Ovary (tissue), 9 donors: Measurements from ENCODE around the gene SIRT4. TPM values are rescaled to one million over a fixed set of nuclear protein-coding genes. Genes with fewer than 3 reads are reported as not detected.

Experiments used
- DNase-seq, 5 donors: peaks; one replicate each; pipeline ENCODE4 v3.0.0-alpha.2; 2019 to 2020
- H3K27ac ChIP-seq, 2 donors: fragments of 200-600 bp; one replicate each; pipeline versions ENCODE4 v1.5.1 to v1.8.0; 2019 to 2022
- H3K27me3 ChIP-seq: fragments of 200-600 bp; one replicate; pipeline ENCODE4 v1.8.0; 2022
- H3K36me3 ChIP-seq: fragments of 200-600 bp; sonication (generic); one replicate; pipeline ENCODE4 v1.5.1; 2019
- H3K4me1 ChIP-seq: one replicate; pipeline ENCODE4 v1.8.1; 2013; ENCODE audit warnings: mild to moderate bottlenecking, moderate library complexity; ENCODE audit not compliant: insufficient read depth
- H3K4me3 ChIP-seq: fragments of 200-600 bp; sonication (generic); one replicate; pipeline ENCODE4 v1.5.1; 2017
- H3K9me3 ChIP-seq, 2 donors: fragments of 200-600 bp in 1 of 2; sonication (generic) in 1 of 2; one replicate each; pipeline versions ENCODE4 v1.5.1 to v1.8.1; 2013 to 2019; ENCODE audit warnings: mild to moderate bottlenecking in 1 of 2, moderate library complexity in 1 of 2
- CTCF ChIP-seq, 3 donors: fragments of 450-650 bp in 2 of 3; fragments of 200-600 bp in 1 of 3; IDR thresholded peaks; one replicate each; pipeline versions ENCODE4 v1.5.1 to v1.8.0; 2016 to 2022; ENCODE audit warnings: antibody characterized with exemption in 3 of 3, mild to moderate bottlenecking in 1 of 3
- EP300 ChIP-seq: sonication (generic); formaldehyde crosslinking; IDR thresholded peaks from one replicate; pipeline ENCODE4 v1.6.1; 2017; ENCODE audit warnings: antibody characterized with exemption
- POLR2A ChIP-seq: fragments of 450-650 bp; IDR thresholded peaks from one replicate; pipeline ENCODE4 v1.6.1; 2017; ENCODE audit warnings: antibody characterized with exemption, mild to moderate bottlenecking, moderate library complexity
- WGBS, 3 donors: extraction: QIAGEN DNeasy Blood & Tissue Kit in 1 of 3; methylation state at CpG; one replicate each; pipeline versions ENCODE4 v1.1.5 to v1.1.7; 2013 to 2017; 5-methylcytosine and 5-hydroxymethylcytosine counted together
- intact Hi-C, 4 donors: fragments of 100-400 bp; cut with DNase I; formaldehyde crosslinking; loops; one replicate each; pipeline versions ENCODE4 v1.11.0 to v1.15.1; 2022 to 2023
- polyA plus RNA-seq, 2 donors: library from polyadenylated mRNA; stranded (reverse); fragments of 200-250 nt in 1 of 2; fragments of 350-450 nt in 1 of 2; fragmentation: Illumina TruSeq in 1 of 2; extraction: RNeasy Lipid Tissue Mini Kit (QIAGEN cat#74804) in 1 of 2; gene quantifications; one replicate each; pipeline ENCODE4 v1.2.3, GENCODE V29; 2013 to 2014
- total RNA-seq, 7 donors: library from RNA; depleted of rRNA in 2 of 7; stranded (reverse); fragments of >200 nt in 2 of 7; fragmentation: NEBNext Ultra II Directional in 3 of 7; extraction: Animal tissue kit (Norgen Biotek cat#: 25700) in 3 of 7; gene quantifications; one replicate each; pipeline versions ENCODE4 v1.1.0 to v1.2.4, GENCODE V29; 2016 to 2023
- donor health status: DM: no; HTN: no; CAD: no; lungs with moderate emphysema.
- donor health status: DM: no; HTN: no; CAD: no.
- donor health status: Bipolar disorder and iron deficiency.
- donor health status: DM: yes; HTN: yes; CAD: no.
- donor health status: DM: no; HTN: no; CAD: no.
- donor health status: DM: yes; HTN: yes; CAD: no.

SIRT4 gene
- total and polyA plus RNA-seq, 9 donors = 0.87 to 4.6 (median 1.4) TPM

GRCh38 chr12:120314220-120314619 is 12.1 kb downstream of the SIRT4 start:
- Histone ChIP-seq H3K27ac (no peak overlapping the region), H3K27me3 (no peaks in the 10 kb centered on the region), H3K36me3 (no peaks in the 10 kb centered on the region), H3K4me1 (no peaks in the 10 kb centered on the region), H3K9me3 (no peaks in the 10 kb centered on the region), H3K4me3 (no peak overlapping the region)
- TF ChIP-seq EP300 (no peak), CTCF (IDR thresholded peaks at IDR 0.05) (no peak), POLR2A (no peak)
- DNase-seq = no peak
- intact Hi-C loops = no loop called here
- WGBS, 3 donors = 53 to 61% (median 60%) methylated on average over 5 of the region's 5 CpGs

GRCh38 chr12:120316798-120317223 is 14.7 kb downstream of the SIRT4 start:
- Histone ChIP-seq H3K9me3 (no peaks in the 10 kb centered on the region), H3K4me1 (no peaks in the 10 kb centered on the region), H3K36me3 (no peaks in the 10 kb centered on the region), H3K4me3 (peak overlapping the region; percentile 53), H3K27ac (peak overlapping the region; percentile 51 to 80), H3K27me3 (no peaks in the 10 kb centered on the region)
- intact Hi-C loops = no loop called here
- peak in 1 of 5 donors; percentile 36 for DNase-seq
- 8 to 34% (median 8%) methylated on average over 9 of the region's 9 CpGs for WGBS, 3 donors
- TF ChIP-seq CTCF (IDR thresholded peaks at IDR 0.05) (no peak), EP300 (no peak), POLR2A (no peak)

GRCh38 chr12:120317224-120318105 is 15.3 kb downstream of the SIRT4 start:
- no peaks in the 10 kb centered on the region for H3K4me1 ChIP-seq
- intact Hi-C loops = no loop called here
- no peaks in the 10 kb centered on the region for H3K27me3 ChIP-seq
- DNase-seq = peak; percentile 99 to 100 (median 99)
- peak; percentile 43 to 94 (median 87) for TF ChIP-seq CTCF (IDR thresholded peaks at IDR 0.05)
- TF ChIP-seq EP300 = no peak
- peak; percentile 95 for TF ChIP-seq POLR2A
- peak overlapping the region; percentile 53 for H3K4me3 ChIP-seq
- H3K9me3 ChIP-seq = no peaks in the 10 kb centered on the region
- WGBS, 3 donors = 1 to 2% (median 1%) methylated on average over 42 of the region's 42 CpGs
- no peaks in the 10 kb centered on the region for H3K36me3 ChIP-seq
- peak overlapping the region; percentile 51 to 80 for H3K27ac ChIP-seq

- intact Hi-C loops = no loop called here
- DNase-seq = no peak
- H3K27me3 ChIP-seq = no peaks in the 10 kb centered on the region
- WGBS, 3 donors = 68 to 73% (median 70%) methylated on average over 13 of the region's 13 CpGs
- TF ChIP-seq POLR2A (no peak), CTCF (IDR thresholded peaks at IDR 0.05) (no peak), EP300 (no peak)
- H3K36me3 ChIP-seq = no peaks in the 10 kb centered on the region
- no peaks in the 10 kb centered on the region for H3K4me1 ChIP-seq
- no peak overlapping the region for H3K4me3 ChIP-seq
- H3K9me3 ChIP-seq = no peaks in the 10 kb centered on the region
- no peak overlapping the region for H3K27ac ChIP-seq
Observed at GRCh38 chr12:120321382-120322202, 19.5 kb downstream of the SIRT4 start.
